ENCODE data around the gene CA11. TPM values are rescaled to one million over a fixed set of nuclear protein-coding genes. Genes with fewer than 3 reads are reported as not detected.

The CA11 gene
- total and polyA plus RNA-seq, 2 experiments from 2014 or later, result 15.6 to 26.3 TPM

- DNase-seq (ENCODE audit: low read depth in 1 of 2, low spot score in 1 of 2), result peak in 1 of 2 donors; percentile 36
- Histone ChIP-seq H3K4me1 (ENCODE audit: low read depth) (peaks cover 16% of the 10 kb centered on the region), H3K36me3 (no peaks in the 10 kb centered on the region), H3K9me3 (ENCODE audit: low read depth) (no peaks in the 10 kb centered on the region), H3K27me3 (no peaks in the 10 kb centered on the region), H3K27ac (peak overlapping the region; percentile 61), H3K4me3 (peak overlapping the region; percentile 88)
- no peak for TF ChIP-seq CTCF (IDR thresholded peaks at IDR 0.05; ENCODE audit: low read depth, low read length)
These were observed 9.8 kb downstream of the CA11 start for GRCh38 chr19:48635966-48636858.

- TF ChIP-seq CTCF (IDR thresholded peaks at IDR 0.05; ENCODE audit: low read depth, low read length), result no peak
- DNase-seq (ENCODE audit: low read depth in 1 of 2, low spot score in 1 of 2), result peak; percentile 52 to 82
- Histone ChIP-seq H3K27ac (peak overlapping the region; percentile 46), H3K27me3 (no peaks in the 10 kb centered on the region), H3K9me3 (ENCODE audit: low read depth) (no peaks in the 10 kb centered on the region), H3K4me3 (peak overlapping the region; percentile 88), H3K4me1 (ENCODE audit: low read depth) (peaks cover 16% of the 10 kb centered on the region), H3K36me3 (no peaks in the 10 kb centered on the region)
These were observed 10.6 kb downstream of the CA11 start for GRCh38 chr19:48635263-48635965.

- no peaks in the 10 kb centered on the region for H3K27me3 ChIP-seq
- peak; percentile 98 to 99 for DNase-seq (ENCODE audit: low read depth in 1 of 2, low spot score in 1 of 2)
- TF ChIP-seq CTCF (IDR thresholded peaks at IDR 0.05; ENCODE audit: low read depth, low read length), result no peak
- peak overlapping the region; percentile 46 for H3K27ac ChIP-seq
- H3K4me1 ChIP-seq (ENCODE audit: low read depth), result peaks cover 16% of the 10 kb centered on the region
- no peaks in the 10 kb centered on the region for H3K36me3 ChIP-seq
- no peaks in the 10 kb centered on the region for H3K9me3 ChIP-seq (ENCODE audit: low read depth)
- H3K4me3 ChIP-seq, result peak overlapping the region; percentile 5
These were observed 11.3 kb downstream of the CA11 start for GRCh38 chr19:48634424-48635262.

GRCh38 chr19:48634036-48634342 lies 12.0 kb downstream of the CA11 start:
- peaks cover 16% of the 10 kb centered on the region for H3K4me1 ChIP-seq (ENCODE audit: low read depth)
- no peak overlapping the region for H3K4me3 ChIP-seq
- H3K9me3 ChIP-seq (ENCODE audit: low read depth), result no peaks in the 10 kb centered on the region
- DNase-seq (ENCODE audit: low read depth in 1 of 2, low spot score in 1 of 2), result no peak
- H3K27me3 ChIP-seq, result no peaks in the 10 kb centered on the region
- H3K36me3 ChIP-seq, result no peaks in the 10 kb centered on the region
- H3K27ac ChIP-seq, result no peak overlapping the region
- no peak for TF ChIP-seq CTCF (IDR thresholded peaks at IDR 0.05; ENCODE audit: low read depth, low read length)
